Neural cell (in vitro differentiated cells): Measurements from ENCODE around the gene NME9. TPM values are rescaled to one million over a fixed set of nuclear protein-coding genes. Genes with fewer than 3 reads are reported as not detected.

ENCODE experiments used
- H2AFZ ChIP-seq: fragments of 200-600, 300-800 bp; sonication (generic), shearing (Covaris generic); 2 replicates; pipeline ENCODE4 v1.6.0; 2014; ENCODE audit warnings: low read depth, mild to moderate bottlenecking, antibody characterized with exemption, low read length, moderate library complexity
- H3F3A ChIP-seq: fragments of 200-600 bp; shearing (Covaris generic); 2 replicates; pipeline ENCODE4 v1.6.1; 2016; ENCODE audit warnings: mild to moderate bottlenecking, moderate library complexity, mixed read lengths, antibody characterized with exemption, low read length; ENCODE audit not compliant: insufficient read depth, poor library complexity, severe bottlenecking
- H3K27ac ChIP-seq: fragments of 200-600, 300-800 bp; sonication (generic), shearing (Covaris generic); 2 replicates; pipeline ENCODE4 v1.5.1; 2014; ENCODE audit warnings: mild to moderate bottlenecking, low read length, moderate library complexity
- H3K27me3 ChIP-seq: fragments of 300-800, 200-600 bp; sonication (generic), shearing (Covaris generic); 2 replicates; pipeline ENCODE4 v1.6.0; 2014; ENCODE audit warnings: mild to moderate bottlenecking, low read depth, low read length, moderate library complexity; ENCODE audit not compliant: insufficient read depth
- H3K36me3 ChIP-seq: fragments of 300-800, 200-600 bp; sonication (generic), shearing (Covaris generic); 2 replicates; pipeline ENCODE4 v1.5.1; 2014; ENCODE audit warnings: mild to moderate bottlenecking, antibody characterized with exemption, low read length, moderate library complexity; ENCODE audit not compliant: insufficient read depth
- H3K4me2 ChIP-seq: fragments of 300-800, 200-600 bp; sonication (generic), shearing (Covaris generic); 2 replicates; pipeline ENCODE4 v1.6.0; 2014; ENCODE audit warnings: mild to moderate bottlenecking, low read length
- H3K4me3 ChIP-seq: fragments of 300-800, 200-600 bp; sonication (generic), shearing (Covaris generic); 2 replicates; pipeline ENCODE4 v1.5.1; 2014; ENCODE audit warnings: mild to moderate bottlenecking, low read length, moderate library complexity
- H3K79me2 ChIP-seq: fragments of 200-600 bp; shearing (Covaris generic); replicated peaks from 2 replicates; pipeline ENCODE4 v1.6.0; 2014; ENCODE audit warnings: mild to moderate bottlenecking, low read length, moderate library complexity; ENCODE audit not compliant: insufficient read depth
- H3K9ac ChIP-seq: fragments of 300-800, 200-600 bp; sonication (generic), shearing (Covaris generic); 2 replicates; pipeline ENCODE4 v1.6.1; 2016; ENCODE audit warnings: mild to moderate bottlenecking, low read length, mixed read lengths
- H3K9me2 ChIP-seq: fragments of 200-600 bp; shearing (Covaris generic); 2 replicates; pipeline ENCODE4 v1.6.1; 2016; ENCODE audit warnings: mild to moderate bottlenecking, low read length, mixed read lengths; ENCODE audit not compliant: insufficient read depth
- H3K9me3 ChIP-seq: fragments of 200-600, 300-800 bp; sonication (generic), shearing (Covaris generic); 2 replicates; pipeline ENCODE4 v1.6.1; 2016; ENCODE audit warnings: mild to moderate bottlenecking, mixed run types, low read length, moderate library complexity, mixed read lengths
- H4K20me1 ChIP-seq: fragments of 200-600 bp; shearing (Covaris generic); 2 replicates; pipeline ENCODE4 v1.6.1; 2016; ENCODE audit warnings: mild to moderate bottlenecking, mixed run types; ENCODE audit not compliant: insufficient read depth
- EP300 ChIP-seq: fragments of 450-650 bp; conservative IDR thresholded peaks from 2 replicates; pipeline ENCODE4 v1.6.1; 2014; ENCODE audit warnings: antibody characterized with exemption, mild to moderate bottlenecking, moderate library complexity; ENCODE audit not compliant: poor library complexity, severe bottlenecking
- EZH2 ChIP-seq: fragments of 200-600, 300-800 bp; shearing (Covaris generic), sonication (generic); IDR thresholded peaks from 2 replicates; pipeline ENCODE4 v1.6.1; 2014; ENCODE audit warnings: antibody characterized with exemption, low read length, borderline replicate concordance, mild to moderate bottlenecking; ENCODE audit not compliant: insufficient read depth, poor library complexity, severe bottlenecking
- MXI1 ChIP-seq: fragments of 450-650 bp; conservative IDR thresholded peaks from 2 replicates; pipeline ENCODE4 v1.6.1; 2014; ENCODE audit warnings: antibody characterized with exemption, mild to moderate bottlenecking; ENCODE audit not compliant: poor library complexity, severe bottlenecking
- POLR2AphosphoS5 ChIP-seq: IDR thresholded peaks from 2 replicates; pipeline ENCODE4 v1.6.1; 2012
- RAD21 ChIP-seq: fragments of 450-650 bp; conservative IDR thresholded peaks from 2 replicates; pipeline ENCODE4 v1.6.1; 2014; ENCODE audit warnings: antibody characterized with exemption, mild to moderate bottlenecking, moderate library complexity
- SMC3 ChIP-seq: fragments of 450-650 bp; conservative IDR thresholded peaks from 2 replicates; pipeline ENCODE4 v1.6.1; 2014; ENCODE audit warnings: antibody characterized with exemption, mild to moderate bottlenecking, moderate library complexity; ENCODE audit not compliant: poor library complexity
- TAF1 ChIP-seq: IDR thresholded peaks from 2 replicates; pipeline ENCODE4 v1.6.1; 2012; ENCODE audit warnings: low read depth
- polyA plus RNA-seq: library from polyadenylated mRNA; depleted of rRNA; stranded (reverse); fragments of >200 nt; gene quantifications from 2 replicates; pipeline ENCODE4 v1.2.3, GENCODE V29; 2014
- TF ChIP-seq, protein P1 (sequence below): IDR thresholded peaks from 2 replicates; pipeline ENCODE4 v1.6.1; 2012; ENCODE audit warnings: borderline replicate concordance
- TF ChIP-seq, protein P2 (sequence below): fragments of 450-650 bp; IDR thresholded peaks from 2 replicates; pipeline ENCODE4 v1.5.1; 2014; ENCODE audit warnings: antibody characterized with exemption, mild to moderate bottlenecking, moderate library complexity; ENCODE audit not compliant: poor library complexity, severe bottlenecking

Gene NME9
- polyA plus RNA-seq, 1 donor from 2014 or later: 17.4 TPM

DNA sequence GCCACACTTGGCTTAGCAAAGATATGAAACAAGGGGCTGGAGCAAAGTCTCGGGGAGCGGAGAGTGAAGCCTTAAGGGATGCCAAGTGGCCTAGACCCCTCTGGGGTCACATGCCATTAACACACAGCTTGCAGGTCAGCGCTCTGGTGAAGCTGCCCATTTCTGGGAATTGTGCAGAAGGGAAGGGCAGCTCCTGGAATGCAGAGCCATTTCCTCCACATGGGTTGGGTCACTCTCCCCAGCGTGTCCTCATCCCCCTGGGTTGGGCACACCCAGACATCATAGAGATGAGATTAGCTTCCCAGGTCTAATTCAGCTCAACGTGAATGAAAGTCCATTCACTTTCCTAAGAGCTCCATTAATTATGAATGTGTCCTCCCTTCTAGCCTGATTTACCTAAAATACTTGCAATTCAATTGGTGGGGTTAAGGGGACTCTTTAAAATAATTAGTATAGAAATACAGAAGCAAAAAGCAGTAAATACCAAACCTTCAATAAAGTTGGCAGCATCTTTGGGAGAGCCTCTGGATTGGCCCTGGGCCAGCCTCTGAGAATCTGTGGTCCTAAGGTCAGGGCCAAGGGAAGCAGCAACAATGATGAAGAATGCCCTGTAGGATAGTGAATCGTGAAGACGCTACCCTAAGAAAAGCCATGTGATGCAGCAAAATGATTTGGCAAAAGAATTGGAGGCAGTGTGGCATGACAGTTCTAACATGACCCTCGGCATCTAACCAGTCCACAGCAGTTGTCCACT is 36.5 kb upstream of the NME9 start:
- Histone ChIP-seq H3K9me3 (no peaks in the 10 kb centered on the region), H3K4me3 (no peak overlapping the region), H3K27ac (no peak overlapping the region), H3K4me2 (no peak overlapping the region), H3F3A (no peaks in the 10 kb centered on the region), H3K9ac (no peak overlapping the region), H3K27me3 (no peaks in the 10 kb centered on the region), H4K20me1 (no peaks in the 10 kb centered on the region), H3K79me2 (no peaks in the 10 kb centered on the region), H2AFZ (no peak overlapping the region), H3K36me3 (no peaks in the 10 kb centered on the region), H3K9me2 (no peaks in the 10 kb centered on the region)
- TF ChIP-seq, protein P1, sequence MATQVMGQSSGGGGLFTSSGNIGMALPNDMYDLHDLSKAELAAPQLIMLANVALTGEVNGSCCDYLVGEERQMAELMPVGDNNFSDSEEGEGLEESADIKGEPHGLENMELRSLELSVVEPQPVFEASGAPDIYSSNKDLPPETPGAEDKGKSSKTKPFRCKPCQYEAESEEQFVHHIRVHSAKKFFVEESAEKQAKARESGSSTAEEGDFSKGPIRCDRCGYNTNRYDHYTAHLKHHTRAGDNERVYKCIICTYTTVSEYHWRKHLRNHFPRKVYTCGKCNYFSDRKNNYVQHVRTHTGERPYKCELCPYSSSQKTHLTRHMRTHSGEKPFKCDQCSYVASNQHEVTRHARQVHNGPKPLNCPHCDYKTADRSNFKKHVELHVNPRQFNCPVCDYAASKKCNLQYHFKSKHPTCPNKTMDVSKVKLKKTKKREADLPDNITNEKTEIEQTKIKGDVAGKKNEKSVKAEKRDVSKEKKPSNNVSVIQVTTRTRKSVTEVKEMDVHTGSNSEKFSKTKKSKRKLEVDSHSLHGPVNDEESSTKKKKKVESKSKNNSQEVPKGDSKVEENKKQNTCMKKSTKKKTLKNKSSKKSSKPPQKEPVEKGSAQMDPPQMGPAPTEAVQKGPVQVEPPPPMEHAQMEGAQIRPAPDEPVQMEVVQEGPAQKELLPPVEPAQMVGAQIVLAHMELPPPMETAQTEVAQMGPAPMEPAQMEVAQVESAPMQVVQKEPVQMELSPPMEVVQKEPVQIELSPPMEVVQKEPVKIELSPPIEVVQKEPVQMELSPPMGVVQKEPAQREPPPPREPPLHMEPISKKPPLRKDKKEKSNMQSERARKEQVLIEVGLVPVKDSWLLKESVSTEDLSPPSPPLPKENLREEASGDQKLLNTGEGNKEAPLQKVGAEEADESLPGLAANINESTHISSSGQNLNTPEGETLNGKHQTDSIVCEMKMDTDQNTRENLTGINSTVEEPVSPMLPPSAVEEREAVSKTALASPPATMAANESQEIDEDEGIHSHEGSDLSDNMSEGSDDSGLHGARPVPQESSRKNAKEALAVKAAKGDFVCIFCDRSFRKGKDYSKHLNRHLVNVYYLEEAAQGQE: no peak
- TF ChIP-seq RAD21: no peak
- no peak for TF ChIP-seq MXI1
- no peak for TF ChIP-seq TAF1
- no peak for TF ChIP-seq POLR2AphosphoS5
- no peak for TF ChIP-seq EP300
- TF ChIP-seq, protein P2, sequence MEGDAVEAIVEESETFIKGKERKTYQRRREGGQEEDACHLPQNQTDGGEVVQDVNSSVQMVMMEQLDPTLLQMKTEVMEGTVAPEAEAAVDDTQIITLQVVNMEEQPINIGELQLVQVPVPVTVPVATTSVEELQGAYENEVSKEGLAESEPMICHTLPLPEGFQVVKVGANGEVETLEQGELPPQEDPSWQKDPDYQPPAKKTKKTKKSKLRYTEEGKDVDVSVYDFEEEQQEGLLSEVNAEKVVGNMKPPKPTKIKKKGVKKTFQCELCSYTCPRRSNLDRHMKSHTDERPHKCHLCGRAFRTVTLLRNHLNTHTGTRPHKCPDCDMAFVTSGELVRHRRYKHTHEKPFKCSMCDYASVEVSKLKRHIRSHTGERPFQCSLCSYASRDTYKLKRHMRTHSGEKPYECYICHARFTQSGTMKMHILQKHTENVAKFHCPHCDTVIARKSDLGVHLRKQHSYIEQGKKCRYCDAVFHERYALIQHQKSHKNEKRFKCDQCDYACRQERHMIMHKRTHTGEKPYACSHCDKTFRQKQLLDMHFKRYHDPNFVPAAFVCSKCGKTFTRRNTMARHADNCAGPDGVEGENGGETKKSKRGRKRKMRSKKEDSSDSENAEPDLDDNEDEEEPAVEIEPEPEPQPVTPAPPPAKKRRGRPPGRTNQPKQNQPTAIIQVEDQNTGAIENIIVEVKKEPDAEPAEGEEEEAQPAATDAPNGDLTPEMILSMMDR: no peak
- no peak for TF ChIP-seq EZH2
- TF ChIP-seq SMC3: no peak

- TF ChIP-seq POLR2AphosphoS5 (no peak), MXI1 (no peak), EP300 (no peak), SMC3 (no peak), RAD21 (no peak), TAF1 (no peak), EZH2 (no peak)
- TF ChIP-seq, protein P1: no peak
- TF ChIP-seq, protein P2: no peak
- H3K4me3 ChIP-seq: no peak overlapping the region
- no peak overlapping the region for H3K27ac ChIP-seq
These were observed 35.6 kb upstream of the NME9 start for GRCh38 chr3:138365253-138365555.

More at GRCh38 chr3:138365253-138365555, 35.6 kb upstream of the NME9 start:
- no peaks in the 10 kb centered on the region for H3K9me2 ChIP-seq
- no peaks in the 10 kb centered on the region for H3K36me3 ChIP-seq
- no peaks in the 10 kb centered on the region for H4K20me1 ChIP-seq
- no peaks in the 10 kb centered on the region for H3K27me3 ChIP-seq
- H3K9ac ChIP-seq: no peak overlapping the region
- no peak overlapping the region for H3K4me2 ChIP-seq
- H2AFZ ChIP-seq: no peak overlapping the region
- H3F3A ChIP-seq: no peaks in the 10 kb centered on the region
- no peaks in the 10 kb centered on the region for H3K9me3 ChIP-seq
- no peaks in the 10 kb centered on the region for H3K79me2 ChIP-seq
